Stimulated activated CD4-positive, alpha-beta T cell treated with anti-CD3 and anti-CD28 coated beads, Interleukin-2, amount 100 ng/mL, for 24 hours (primary cell): Measurements from ENCODE around the gene SNRPA.
"Not testable (repeated sequence)": the region's sequence is repeated elsewhere in the genome, so short reads cannot be mapped to it uniquely, and the experiment has no call there.

Source experiments
- DNase-seq, 2 donors: peaks; one replicate each; pipeline ENCODE4 v3.0.0-alpha.2; 2020

The SNRPA gene

DNA sequence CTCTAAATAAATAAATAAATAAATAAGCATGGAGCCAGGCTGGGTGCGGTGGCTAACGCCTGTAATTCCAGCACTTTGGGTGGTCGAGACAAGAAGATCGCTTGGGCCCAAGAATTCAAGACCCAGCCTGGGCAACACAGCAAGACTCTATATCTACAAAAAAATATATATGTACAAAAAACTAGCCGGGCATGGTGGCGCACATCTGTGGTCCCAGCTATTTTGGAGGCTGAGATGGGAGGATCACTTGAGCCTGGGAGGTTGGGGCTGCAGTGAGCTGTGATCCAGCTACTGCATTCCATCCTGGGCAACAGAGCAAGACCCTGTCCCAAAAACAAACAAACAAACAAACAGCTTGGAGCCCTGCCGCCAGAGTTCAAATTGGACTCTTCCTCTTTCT is 3.5 kb upstream of the SNRPA start:
- DNase-seq = no peak

DNA sequence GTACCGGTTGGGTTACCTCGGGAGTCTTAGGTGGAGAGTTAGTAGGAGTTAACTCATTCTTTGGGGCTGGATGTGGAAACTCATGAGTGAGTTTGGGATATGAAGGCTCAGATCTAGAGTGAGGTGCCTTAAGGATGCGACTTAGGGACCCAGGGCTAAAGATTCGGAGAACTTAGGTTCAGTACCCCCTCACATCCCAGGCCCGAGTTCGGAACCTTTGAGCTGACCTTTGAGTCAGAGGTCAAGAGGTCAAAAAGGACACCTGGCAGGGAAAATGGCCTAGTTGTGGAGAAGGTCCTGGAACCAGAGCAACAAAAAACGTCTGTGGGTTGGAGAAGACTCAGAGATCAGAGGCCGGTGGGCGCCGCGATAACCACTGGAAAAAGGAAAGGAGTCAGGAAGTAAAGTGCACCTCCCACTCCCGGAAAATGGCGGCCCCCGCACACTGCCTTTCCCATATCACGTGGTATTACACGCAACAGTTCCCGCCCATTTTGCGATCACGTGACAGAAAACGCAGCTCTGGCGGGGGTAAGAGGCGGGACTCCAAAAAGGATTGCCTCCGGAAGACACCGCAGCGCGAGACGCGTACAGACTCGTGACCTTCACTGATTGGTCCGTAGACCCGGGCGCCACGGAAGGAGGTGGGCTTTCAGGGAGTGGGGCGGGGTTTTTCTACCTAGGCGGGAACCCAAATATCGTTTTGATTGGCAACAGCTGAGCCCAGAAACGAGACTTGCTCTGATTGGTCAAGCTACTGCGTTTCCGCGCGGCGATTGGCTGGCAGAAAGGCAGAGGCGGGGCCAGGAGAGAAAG is 737 bp upstream of the SNRPA start, which contains the start of gene ACTMAP:
ACTMAP (minus strand) TSS at position 420 of the 816 bp plus-strand sequence. CDS start 674 bp downstream, outside the sequence.
- peak; percentile 99 for DNase-seq

DNA sequence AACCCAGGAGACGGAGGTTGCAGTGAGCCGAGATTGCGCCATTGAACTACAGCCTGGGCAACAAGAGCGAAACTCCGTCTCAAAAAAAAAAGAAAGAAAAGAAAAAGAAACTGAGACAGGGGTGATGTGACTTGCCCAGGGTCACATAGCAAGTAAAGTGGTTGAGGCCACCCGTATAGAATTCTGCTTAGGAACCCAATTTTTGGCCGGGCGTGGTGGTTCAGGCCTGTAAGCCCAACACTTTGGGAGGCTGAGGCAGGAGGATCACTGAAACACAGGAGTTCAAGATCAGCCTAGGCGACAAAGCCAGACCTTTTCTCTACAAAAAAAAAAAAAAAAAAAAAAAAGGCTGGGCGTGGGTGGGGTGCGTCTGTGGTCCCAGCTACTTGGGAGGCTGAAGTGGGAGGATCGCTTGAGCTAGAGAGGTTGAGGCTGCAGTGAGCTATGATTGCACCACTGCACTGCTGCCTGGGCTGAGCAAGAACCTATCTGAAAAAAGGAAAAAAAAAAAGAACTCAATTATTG is 1.3 kb downstream of the SNRPA start:
- peak in 1 of 2 donors; percentile 27 for DNase-seq

DNA sequence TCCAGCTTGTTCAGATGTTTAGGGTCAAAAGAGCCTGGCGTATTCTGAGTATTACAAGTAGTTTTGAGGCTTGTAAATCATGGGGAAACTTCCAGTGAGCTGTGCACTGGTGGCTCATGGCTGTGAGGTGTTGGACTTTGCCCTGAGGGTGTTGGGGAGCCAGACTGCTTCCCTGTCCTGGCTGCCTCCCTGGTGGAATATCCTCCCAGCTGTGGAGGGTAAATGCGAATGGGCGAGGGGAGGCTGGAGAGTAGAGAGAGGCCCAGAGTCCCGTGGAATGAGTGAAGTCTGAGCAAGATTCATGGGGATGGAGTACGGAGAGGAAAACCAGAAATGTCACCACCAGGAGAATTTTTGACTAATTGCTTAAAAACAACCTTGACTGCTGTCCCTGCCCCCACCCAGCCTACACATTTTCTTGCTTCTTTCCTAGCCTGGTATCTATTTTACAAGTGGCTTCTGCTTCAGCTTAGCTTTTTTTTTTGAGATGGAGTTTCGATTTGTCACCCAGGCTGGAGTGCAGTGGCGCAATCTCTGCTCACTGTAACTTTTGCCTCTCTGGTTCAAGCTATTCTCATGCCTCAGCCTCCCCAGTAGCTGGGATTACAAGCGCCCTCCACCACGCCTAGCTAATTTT is 3.7 kb downstream of the SNRPA start:
- DNase-seq = peak; percentile 76 to 78

DNA sequence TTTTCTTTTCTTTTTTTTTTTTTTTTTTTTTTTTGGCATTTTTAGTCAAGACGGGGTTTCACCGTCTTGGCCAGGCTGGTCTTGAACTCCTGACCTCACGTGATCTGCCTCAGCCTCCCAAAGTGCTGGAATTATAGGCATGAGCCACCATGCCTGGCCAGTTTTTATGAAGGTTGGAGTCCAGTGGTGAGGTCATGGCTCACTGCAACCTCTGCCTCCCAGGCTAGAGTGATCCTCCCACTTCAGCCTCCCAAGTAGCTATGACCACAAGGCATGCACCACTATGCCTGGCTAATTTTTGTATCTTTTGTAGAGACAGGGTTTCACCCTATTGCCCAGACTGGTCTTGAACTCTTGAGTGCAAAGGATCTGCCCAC is 4.2 kb downstream of the SNRPA start:
- no peak for DNase-seq

DNA sequence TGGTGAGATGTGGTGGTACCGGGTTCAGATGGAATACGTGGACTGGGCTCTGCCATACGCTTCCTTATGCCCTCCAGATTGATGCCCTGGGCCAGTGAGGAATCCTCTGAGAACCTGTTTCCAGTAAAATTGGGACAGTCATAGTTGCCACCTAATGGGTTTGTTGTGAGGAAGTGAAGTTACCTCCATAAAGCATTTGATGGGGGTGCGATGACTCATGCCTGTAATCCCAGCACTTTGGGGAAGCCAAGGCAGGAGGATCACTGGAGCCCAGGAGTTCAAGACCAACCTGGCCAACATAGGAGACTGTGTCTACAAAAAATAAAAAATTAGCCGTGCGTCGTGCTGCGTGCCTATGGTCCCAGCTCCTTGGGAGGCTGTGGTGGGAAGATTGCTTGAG is 4.8 kb downstream of the SNRPA start:
- no peak for DNase-seq

DNA sequence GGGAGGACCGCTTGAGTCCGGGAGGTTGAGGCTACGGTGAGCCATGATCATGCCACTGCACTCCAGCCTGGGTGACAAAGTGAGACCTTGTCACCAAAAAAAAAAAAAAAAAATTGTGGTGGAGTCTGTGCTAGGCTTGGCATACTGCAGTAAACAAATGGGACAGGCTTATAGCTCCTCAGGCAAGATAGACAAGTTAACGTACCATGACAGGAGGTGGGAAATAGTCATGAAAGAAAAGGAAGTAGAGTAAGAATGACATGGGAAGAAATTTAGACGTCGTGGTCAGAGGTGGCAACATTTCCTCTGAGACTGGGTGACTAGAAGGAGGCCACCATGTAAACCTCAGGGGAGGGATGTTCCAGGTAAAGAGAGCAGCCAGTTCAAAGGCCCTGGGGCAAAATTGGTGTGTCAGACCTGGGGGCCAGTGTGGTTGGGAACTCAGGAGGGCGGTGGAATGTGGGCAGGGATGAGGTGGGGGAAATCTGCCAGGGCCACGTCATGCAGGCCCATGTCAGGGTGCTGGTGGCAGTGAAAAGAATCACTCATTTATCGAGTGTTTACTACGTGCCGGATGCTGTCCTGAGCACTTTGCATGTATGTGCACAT is 5.6 kb downstream of the SNRPA start:
- peak; percentile 45 to 51 for DNase-seq

DNA sequence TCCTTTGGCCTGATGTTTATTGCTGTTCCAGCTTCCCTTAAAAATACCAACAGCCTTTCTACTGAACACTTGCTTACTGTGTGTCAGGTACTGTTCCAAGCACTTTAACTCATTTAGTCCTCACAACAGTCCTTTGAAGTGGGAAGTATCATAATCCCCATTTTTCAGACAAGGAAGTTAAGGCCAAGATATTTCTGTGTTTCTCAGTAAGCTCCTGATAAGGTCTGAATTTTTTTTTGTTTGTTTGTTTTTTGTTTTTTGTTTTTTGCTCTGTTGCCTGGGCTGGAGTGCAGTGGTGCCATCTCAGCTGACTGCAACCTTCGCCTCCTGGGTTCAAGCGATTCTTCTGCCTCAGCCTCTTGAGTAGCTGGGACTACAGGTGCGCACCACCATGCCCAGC is 7.5 kb downstream of the SNRPA start:
- DNase-seq = no peak

DNA sequence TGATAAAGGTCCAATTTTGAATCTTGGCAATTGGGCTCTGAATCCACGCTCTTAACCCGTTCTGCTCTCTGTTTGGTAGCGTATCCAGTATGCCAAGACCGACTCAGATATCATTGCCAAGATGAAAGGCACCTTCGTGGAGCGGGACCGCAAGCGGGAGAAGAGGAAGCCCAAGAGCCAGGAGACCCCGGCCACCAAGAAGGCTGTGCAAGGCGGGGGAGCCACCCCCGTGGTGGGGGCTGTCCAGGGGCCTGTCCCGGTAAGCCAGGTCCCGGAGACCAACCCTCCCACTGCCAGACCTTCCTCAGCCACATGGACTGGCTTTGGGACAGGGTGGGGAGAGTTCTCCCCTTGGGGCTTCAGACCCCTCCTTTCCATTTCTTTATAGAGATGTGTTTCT is 8.3 kb downstream of the SNRPA start:
- no peak for DNase-seq

DNA sequence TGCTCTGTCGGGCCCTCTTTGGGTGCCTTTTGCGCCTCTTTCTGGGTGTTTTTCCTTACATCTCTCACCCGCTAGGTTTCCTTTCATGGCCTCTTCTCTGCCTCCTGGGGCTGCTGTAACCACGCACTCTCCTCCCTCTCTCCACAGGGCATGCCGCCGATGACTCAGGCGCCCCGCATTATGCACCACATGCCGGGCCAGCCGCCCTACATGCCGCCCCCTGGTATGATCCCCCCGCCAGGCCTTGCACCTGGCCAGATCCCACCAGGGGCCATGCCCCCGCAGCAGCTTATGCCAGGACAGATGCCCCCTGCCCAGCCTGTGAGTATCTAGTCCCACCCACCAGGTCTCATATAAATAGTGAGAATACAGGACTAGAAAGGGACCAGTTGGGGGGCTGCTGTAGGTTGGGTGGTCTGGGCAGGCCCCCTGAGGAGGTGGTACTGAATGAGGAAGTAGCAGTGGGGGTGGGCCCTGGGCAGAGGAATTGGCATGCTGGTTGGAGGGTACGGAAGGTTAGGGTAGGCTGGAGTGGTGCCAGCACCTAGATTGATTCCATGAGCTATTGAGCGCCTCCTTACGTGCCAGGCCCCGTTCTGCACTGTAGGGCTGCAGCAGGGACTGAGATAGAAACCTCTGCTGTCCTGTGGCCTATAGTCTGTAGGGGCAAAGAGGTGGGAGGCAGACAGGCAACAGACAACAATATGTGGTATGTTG is 11.9 kb downstream of the SNRPA start:
- no peak for DNase-seq

DNA sequence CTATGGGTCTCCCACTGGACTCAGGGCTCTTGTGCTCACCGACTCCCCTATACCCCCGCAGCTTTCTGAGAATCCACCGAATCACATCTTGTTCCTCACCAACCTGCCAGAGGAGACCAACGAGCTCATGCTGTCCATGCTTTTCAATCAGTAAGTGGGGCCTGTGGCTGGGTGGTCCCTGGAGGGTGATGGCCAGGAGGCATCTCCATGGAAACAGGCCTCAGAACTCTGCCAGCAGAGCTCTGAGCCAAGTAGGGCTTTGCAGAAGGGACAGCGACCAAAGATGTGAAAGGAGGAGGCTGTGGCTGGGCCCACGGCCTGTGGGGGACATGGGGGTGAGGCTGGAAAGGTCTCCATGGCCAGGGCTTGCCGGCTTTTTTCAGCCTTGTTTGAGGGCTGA is 12.5 kb downstream of the SNRPA start:
- no peak for DNase-seq

DNA sequence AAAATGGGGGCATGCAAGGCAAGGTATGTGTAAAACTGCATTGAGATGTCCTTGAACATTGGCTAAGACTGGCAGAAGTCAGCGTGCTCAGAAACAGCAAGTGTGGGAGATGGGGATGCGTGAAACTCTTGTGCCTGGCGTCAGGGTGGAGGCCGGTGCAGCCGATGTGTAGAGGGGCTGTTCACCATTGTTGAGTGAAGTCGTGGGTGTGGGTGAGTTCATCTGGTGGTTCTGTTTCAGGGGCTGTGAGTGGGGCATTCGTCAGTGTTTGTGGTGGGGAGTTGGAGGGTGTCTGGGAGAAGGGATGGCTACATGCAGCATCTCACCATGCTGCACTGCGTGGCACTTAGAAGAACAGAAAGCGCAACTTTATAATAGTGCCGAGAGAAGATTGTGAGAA is 13.0 kb downstream of the SNRPA start:
- DNase-seq = no peak

DNA sequence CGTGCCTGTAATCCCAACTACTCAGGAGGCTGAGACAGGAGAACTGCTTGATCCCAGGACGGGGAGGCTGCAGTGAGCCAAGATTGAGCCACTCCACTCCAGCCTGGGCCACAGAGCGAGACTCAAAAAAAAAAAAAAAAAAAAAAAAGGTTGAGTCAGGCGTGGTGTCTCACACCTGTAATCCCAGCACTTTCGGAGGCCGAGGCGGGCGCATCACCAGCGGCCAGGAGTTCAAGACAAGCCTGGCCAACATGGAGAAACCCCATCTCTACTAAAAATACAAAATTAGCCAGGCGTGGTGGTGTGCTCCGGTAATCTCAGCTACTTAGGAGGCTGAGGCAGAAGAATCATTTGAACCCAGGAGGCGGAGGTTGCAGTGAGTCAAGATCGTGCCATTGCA is 15.4 kb downstream of the SNRPA start:
- not testable (repeated sequence) for DNase-seq

DNA sequence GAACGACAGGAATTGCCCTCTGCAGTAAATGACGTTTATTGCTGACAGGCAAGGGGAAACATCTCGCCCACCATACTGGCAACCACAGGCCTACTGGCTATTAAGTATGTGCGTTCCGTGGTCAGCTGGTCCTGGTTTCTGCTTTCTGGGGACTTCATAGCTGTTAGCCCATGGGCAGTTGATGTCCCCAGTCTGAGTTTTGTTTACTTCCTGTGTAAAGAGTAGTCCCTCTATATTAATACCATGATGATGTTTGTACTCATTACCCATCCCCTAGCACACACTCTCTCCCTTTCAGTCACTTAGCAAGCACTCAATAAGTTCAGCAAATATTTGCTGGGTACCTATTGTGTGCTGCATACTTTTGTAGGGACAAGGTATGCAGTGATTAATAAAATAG is 17.9 kb downstream of the SNRPA start:
- DNase-seq = no peak

DNA sequence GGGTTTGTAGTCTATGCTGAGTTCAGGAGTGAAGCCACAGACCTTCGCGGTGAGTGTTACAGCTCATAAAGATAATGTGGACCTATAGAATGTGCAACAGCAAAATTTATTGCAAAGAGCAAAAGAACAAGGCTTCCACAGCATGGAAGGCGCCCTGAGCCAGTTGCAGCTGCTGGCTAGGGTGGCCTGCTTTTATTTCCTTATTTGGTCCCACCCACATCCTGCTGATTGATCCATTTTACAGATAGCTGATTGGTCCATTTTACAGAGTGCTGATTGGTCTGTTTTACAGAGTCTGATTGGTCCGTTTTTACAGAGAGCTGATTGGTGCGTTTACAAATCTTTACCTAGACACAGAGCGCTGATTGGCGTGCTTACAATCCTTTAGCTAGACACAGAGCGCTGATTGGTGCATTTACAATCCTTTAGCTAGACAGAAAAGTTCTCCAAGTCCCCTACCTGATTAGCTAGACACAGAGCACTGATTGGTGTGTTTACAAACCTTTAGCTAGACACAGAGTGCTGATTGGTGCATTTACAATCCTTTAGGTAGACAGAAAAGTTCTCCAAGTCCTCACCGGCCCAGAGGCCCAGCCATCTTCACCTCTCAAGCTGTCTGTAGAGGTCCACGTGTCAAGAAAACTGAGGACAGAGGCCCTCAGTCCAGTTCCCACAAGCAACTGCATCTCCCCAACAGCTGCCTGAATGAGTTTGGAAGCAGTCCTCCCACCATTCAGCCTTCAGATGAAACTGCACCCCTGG is 20.3 kb downstream of the SNRPA start:
- not testable (repeated sequence) for DNase-seq

DNA sequence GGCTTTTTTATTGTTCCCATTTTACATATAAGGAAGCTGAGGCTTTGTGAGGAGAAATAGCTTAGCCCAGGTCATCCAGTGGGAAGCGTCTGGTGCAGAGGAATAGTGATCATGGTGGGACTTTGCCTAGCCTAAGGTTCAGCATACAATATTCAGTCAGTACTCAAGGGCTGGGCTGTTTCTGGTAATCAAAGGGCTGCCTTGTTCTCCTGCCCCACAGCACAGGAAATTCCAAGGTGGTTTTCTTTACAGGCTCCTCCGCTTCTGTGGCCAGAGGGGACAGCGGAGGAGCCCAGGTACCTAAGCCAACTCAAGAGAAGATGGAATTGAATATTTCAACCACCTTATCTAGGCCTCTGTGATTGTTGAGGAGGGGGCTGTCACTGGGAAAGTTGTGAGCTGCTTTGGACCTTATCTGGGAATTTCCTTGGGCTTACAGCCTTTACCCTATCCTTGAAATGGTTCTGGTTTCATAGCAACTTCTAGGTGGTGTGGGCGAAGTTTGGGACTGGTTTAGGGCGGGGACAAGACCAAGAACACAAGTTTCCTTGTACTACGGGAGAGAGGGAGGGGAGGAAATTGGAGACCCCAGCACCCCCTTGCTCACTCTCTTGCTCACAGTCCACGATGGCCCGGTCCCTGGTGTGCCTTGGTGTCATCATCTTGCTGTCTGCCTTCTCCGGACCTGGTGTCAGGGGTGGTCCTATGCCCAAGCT is 24.1 kb downstream of the SNRPA start, which contains the start of gene MIA:
MIA (plus strand) TSS at position 606 of the 716 bp plus-strand sequence; CDS start at position 628, 22 bp downstream.
- DNase-seq = no peak

DNA sequence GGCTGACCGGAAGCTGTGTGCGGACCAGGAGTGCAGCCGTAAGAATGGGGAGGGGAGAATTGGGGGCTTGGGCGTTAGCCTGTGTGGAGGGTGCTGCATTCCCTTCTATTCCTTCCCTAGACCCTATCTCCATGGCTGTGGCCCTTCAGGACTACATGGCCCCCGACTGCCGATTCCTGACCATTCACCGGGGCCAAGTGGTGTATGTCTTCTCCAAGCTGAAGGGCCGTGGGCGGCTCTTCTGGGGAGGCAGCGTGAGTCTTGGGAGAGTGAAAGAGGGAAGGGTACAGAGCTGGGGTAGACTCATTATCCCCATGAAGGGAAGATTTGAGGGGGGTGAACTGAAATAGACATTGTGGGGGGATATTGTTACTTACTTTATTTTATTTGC is 24.6 kb downstream of the SNRPA start:
- DNase-seq = no peak

DNA sequence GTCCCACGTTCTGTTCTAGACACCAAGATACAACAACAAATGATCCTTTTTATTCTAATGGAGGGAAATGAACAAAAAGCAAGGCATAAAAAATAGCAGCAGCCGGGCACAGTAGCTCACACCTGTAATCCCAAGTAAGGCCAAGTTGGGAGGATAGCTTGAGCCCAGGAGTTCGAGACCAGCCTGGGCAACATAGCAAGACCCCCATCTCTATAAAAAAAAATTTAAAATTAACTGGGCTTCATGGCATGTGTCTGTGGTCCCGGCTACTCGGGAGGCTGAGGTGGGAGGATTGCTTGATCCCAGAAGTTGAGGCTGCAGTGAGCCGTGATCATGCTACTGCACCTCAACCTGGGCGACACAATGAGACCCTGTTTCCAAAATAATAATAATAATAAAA is 25.4 kb downstream of the SNRPA start:
- no peak for DNase-seq

DNA sequence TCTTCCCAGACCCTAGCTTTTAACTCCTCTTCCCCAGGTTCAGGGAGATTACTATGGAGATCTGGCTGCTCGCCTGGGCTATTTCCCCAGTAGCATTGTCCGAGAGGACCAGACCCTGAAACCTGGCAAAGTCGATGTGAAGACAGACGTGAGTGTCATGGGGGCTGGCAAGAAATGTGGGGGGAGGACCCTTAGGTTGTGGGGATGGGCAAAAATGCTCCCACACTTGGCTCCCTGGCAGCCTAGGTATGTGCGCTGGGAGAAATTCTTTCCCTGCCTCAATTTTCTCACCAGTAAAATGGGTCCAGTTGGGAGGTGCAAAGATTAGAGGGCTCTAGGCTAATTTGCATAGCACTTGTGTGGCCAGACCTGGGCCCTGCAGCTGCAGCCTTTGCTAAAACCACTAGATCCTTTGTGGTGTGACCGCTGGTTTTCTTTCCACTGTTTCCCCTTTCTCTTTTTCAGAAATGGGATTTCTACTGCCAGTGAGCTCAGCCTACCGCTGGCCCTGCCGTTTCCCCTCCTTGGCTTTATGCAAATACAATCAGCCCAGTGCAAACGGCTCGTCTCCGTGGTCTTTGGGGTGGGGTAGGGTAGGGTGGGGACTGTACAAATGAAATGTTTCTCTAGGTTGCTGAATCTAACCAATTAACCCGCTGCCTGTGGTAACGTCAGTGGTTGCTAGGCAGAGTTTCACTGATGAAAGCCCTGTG is 26.1 kb downstream of the SNRPA start:
- DNase-seq = peak; percentile 83 to 89

DNA sequence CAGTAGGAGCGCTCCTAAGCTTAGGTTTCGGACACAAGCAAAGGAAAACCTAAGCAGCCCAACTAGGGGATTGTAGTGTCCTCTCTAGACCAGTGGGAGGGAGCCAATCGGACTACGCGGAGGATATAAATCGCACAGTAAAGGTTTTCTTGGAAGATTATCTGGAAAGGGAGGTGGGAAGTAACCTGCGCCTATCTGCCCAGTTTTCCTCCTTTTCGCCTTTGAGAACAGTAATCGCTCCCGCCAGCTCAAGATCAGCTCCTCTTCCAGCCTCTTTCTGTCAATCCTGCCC is 26.6 kb downstream of the SNRPA start:
- DNase-seq = no peak
